Measurements from ENCODE around the gene TTC12. TPM values are rescaled to one million over a fixed set of nuclear protein-coding genes. Genes with fewer than 3 reads are reported as not detected.

Gene TTC12
- total RNA-seq, 1 experiment from 2014 or later = 24.3 TPM

DNA sequence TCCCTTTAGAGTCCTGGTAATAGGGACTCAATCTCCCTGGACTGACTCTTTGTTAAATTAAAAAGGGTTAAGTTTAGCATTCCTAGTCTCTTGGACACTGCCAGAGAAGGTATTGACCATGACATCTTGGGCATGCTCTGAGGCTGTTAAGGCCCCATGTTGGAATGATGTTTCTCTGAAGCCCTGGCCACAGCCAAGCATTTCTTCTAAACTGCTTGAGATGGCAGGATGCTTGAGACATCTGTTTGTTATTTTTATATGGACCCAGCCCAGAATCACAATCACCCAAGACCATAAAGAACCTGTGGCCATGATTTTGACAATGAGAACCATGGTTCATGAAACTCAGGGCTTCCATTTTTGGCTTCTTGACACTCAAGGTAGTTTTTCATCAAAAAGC, 67.7 kb downstream of the TTC12 start:
- peaks cover under 1% of the 10 kb centered on the region; the same call in 1 of the 2 replicates for H3K4me1 ChIP-seq (ENCODE audit: control insufficient read depth, insufficient read depth, low read length)
- H3K27me3 ChIP-seq (ENCODE audit: control insufficient read depth, insufficient read depth, low read length) = no peaks in the 10 kb centered on the region
- no peak overlapping the region for H3K27ac ChIP-seq (ENCODE audit: low read length)
- ATAC-seq (no peak), DNase-seq (ENCODE audit: low read depth, low spot score) (no peak)
- no peaks in the 10 kb centered on the region for H3K9me3 ChIP-seq (ENCODE audit: control insufficient read depth, insufficient read depth, low read depth, low read length)
- TF ChIP-seq, protein P1, sequence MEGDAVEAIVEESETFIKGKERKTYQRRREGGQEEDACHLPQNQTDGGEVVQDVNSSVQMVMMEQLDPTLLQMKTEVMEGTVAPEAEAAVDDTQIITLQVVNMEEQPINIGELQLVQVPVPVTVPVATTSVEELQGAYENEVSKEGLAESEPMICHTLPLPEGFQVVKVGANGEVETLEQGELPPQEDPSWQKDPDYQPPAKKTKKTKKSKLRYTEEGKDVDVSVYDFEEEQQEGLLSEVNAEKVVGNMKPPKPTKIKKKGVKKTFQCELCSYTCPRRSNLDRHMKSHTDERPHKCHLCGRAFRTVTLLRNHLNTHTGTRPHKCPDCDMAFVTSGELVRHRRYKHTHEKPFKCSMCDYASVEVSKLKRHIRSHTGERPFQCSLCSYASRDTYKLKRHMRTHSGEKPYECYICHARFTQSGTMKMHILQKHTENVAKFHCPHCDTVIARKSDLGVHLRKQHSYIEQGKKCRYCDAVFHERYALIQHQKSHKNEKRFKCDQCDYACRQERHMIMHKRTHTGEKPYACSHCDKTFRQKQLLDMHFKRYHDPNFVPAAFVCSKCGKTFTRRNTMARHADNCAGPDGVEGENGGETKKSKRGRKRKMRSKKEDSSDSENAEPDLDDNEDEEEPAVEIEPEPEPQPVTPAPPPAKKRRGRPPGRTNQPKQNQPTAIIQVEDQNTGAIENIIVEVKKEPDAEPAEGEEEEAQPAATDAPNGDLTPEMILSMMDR (IDR thresholded peaks at IDR 0.05) = no peak
- TF ChIP-seq POLR2AphosphoS5 (IDR thresholded peaks at IDR 0.05; ENCODE audit: low read depth, low read length) (no peak), TCF7L2 (IDR thresholded peaks at IDR 0.05; ENCODE audit: low read depth, low read length) (no peak), SIN3A (IDR thresholded peaks at IDR 0.05; ENCODE audit: borderline replicate concordance, insufficient read depth, low read depth, low read length) (no peak)
- TF ChIP-seq, protein P2, sequence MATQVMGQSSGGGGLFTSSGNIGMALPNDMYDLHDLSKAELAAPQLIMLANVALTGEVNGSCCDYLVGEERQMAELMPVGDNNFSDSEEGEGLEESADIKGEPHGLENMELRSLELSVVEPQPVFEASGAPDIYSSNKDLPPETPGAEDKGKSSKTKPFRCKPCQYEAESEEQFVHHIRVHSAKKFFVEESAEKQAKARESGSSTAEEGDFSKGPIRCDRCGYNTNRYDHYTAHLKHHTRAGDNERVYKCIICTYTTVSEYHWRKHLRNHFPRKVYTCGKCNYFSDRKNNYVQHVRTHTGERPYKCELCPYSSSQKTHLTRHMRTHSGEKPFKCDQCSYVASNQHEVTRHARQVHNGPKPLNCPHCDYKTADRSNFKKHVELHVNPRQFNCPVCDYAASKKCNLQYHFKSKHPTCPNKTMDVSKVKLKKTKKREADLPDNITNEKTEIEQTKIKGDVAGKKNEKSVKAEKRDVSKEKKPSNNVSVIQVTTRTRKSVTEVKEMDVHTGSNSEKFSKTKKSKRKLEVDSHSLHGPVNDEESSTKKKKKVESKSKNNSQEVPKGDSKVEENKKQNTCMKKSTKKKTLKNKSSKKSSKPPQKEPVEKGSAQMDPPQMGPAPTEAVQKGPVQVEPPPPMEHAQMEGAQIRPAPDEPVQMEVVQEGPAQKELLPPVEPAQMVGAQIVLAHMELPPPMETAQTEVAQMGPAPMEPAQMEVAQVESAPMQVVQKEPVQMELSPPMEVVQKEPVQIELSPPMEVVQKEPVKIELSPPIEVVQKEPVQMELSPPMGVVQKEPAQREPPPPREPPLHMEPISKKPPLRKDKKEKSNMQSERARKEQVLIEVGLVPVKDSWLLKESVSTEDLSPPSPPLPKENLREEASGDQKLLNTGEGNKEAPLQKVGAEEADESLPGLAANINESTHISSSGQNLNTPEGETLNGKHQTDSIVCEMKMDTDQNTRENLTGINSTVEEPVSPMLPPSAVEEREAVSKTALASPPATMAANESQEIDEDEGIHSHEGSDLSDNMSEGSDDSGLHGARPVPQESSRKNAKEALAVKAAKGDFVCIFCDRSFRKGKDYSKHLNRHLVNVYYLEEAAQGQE (IDR thresholded peaks at IDR 0.05; ENCODE audit: insufficient read depth in 1 of 2, low read depth in 2 of 2, low read length in 1 of 2) = no peak
- no peak overlapping the region for H3K4me3 ChIP-seq (ENCODE audit: low read depth in 2 of 2, low read length in 2 of 2)
- intact Hi-C loops (cut with micrococcal nuclease; ENCODE audit: unreplicated experiment) (no loop called here), in situ Hi-C loops (cut with HindIII; ENCODE audit: low pct_unique_long_range_greater_than_20kb, low sequenced_read_pairs) (no loop called here)
- ChIA-PET POLR2A (no interaction called here), CTCF (no interaction called here)
- no peaks in the 10 kb centered on the region for H3K36me3 ChIP-seq (ENCODE audit: control insufficient read depth, insufficient read depth, low read length)
- BruUV-seq (replicated peaks) = no TSS peak

- Histone ChIP-seq H3K9me3 (ENCODE audit: control insufficient read depth, insufficient read depth, low read depth, low read length) (no peaks in the 10 kb centered on the region), H3K27me3 (ENCODE audit: control insufficient read depth, insufficient read depth, low read length) (peaks cover 3% of the 10 kb centered on the region; the same call in 1 of the 2 replicates), H3K4me3 (ENCODE audit: low read depth in 2 of 2, low read length in 2 of 2) (no peak overlapping the region), H3K27ac (ENCODE audit: low read length) (no peak overlapping the region), H3K4me1 (ENCODE audit: control insufficient read depth, insufficient read depth, low read length) (peaks cover 5% of the 10 kb centered on the region; the same call in 1 of the 2 replicates), H3K36me3 (ENCODE audit: control insufficient read depth, insufficient read depth, low read length) (no peaks in the 10 kb centered on the region)
- DNase-seq (ENCODE audit: low read depth, low spot score) (no peak), ATAC-seq (no peak)
- BruUV-seq (replicated peaks) = no TSS peak
- intact Hi-C loops (cut with micrococcal nuclease; ENCODE audit: unreplicated experiment) = no loop called here
- in situ Hi-C loops (cut with HindIII; ENCODE audit: low pct_unique_long_range_greater_than_20kb, low sequenced_read_pairs) = no loop called here
- ChIA-PET CTCF (no interaction called here), POLR2A (no interaction called here)
- TF ChIP-seq SIN3A (IDR thresholded peaks at IDR 0.05; ENCODE audit: borderline replicate concordance, insufficient read depth, low read depth, low read length) = no peak
These were observed 70.2 kb downstream of the TTC12 start for GRCh38 chr11:113384551-113384950.

DNA sequence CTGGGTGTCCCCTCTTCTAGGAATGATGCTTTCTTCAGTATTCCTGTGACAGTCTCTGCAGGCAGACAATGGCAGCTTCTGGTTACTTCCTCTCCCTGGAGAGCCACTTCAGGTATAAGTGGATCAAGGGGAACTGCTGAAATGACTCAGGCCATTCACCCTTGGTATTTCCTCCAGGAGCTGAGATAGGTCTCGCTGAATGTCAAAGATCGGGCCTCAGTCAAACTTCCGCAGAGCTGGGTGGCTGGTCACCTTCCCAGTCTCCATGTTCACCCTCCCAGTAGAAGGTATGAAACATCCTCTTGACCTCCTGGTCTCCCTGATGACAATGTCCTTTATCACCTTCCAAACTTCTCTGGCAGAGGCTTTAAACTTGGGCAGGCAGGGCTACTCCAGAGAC, 71.4 kb downstream of the TTC12 start:
- Histone ChIP-seq H3K4me1 (ENCODE audit: control insufficient read depth, insufficient read depth, low read length) (peaks cover 5% of the 10 kb centered on the region; the same call in 1 of the 2 replicates), H3K4me3 (ENCODE audit: low read depth in 2 of 2, low read length in 2 of 2) (no peak overlapping the region), H3K27me3 (ENCODE audit: control insufficient read depth, insufficient read depth, low read length) (peaks cover 6% of the 10 kb centered on the region; the same call in 1 of the 2 replicates), H3K36me3 (ENCODE audit: control insufficient read depth, insufficient read depth, low read length) (no peaks in the 10 kb centered on the region), H3K9me3 (ENCODE audit: control insufficient read depth, insufficient read depth, low read depth, low read length) (no peaks in the 10 kb centered on the region), H3K27ac (ENCODE audit: low read length) (no peak overlapping the region)
- DNase-seq (ENCODE audit: low read depth, low spot score) (no peak), ATAC-seq (no peak)
- ChIA-PET POLR2A (no interaction called here), CTCF (no interaction called here)
- TF ChIP-seq POLR2AphosphoS5 (IDR thresholded peaks at IDR 0.05; ENCODE audit: low read depth, low read length) (no peak), SIN3A (IDR thresholded peaks at IDR 0.05; ENCODE audit: borderline replicate concordance, insufficient read depth, low read depth, low read length) (no peak), TCF7L2 (IDR thresholded peaks at IDR 0.05; ENCODE audit: low read depth, low read length) (no peak)
- TF ChIP-seq, protein P2 (IDR thresholded peaks at IDR 0.05; ENCODE audit: insufficient read depth in 1 of 2, low read depth in 2 of 2, low read length in 1 of 2) = no peak
- TF ChIP-seq, protein P1 (IDR thresholded peaks at IDR 0.05) = no peak
- BruUV-seq (replicated peaks) = no TSS peak
- in situ Hi-C loops (cut with HindIII; ENCODE audit: low pct_unique_long_range_greater_than_20kb, low sequenced_read_pairs) (no loop called here), intact Hi-C loops (cut with micrococcal nuclease; ENCODE audit: unreplicated experiment) (no loop called here)
